NCI-H187 (cell line): ENCODE results near the gene PRPS2.

Source experiments
- DNase-seq, 2 experiments: peaks; one replicate each; lab custom pipeline; 2025; lab: John Stamatoyannopoulos, UW

The PRPS2 gene

GRCh38 chrX:12791257-12792228 lies at the start of gene PRPS2:
Gene PRPS2 (plus strand): TSS chrX:12791412. CDS start chrX:12791498, 86 bp downstream.
- DNase-seq = no peak

- no peak for DNase-seq
Observed at GRCh38 chrX:12741416-12741815, 49.8 kb upstream of the PRPS2 start.

DNA sequence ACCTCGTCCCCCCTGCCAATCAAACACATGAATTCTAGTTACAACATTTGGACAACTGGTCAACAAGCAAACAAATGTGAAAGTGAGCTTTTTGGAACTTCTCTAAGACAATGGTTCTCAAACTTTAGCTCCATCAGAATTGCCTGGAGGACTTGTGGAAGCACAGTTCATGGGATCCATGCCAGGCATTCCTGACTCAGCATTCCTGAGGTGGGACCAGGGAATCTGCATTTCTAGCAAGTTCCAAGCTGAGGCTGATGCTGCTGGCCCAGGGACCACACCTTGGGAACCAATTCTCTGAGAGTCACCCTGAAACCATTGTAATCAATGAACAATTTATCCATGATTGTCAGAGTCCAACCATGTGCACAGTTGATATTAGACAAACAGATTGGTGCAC lies 43.8 kb upstream of the PRPS2 start:
- no peak for DNase-seq

DNA sequence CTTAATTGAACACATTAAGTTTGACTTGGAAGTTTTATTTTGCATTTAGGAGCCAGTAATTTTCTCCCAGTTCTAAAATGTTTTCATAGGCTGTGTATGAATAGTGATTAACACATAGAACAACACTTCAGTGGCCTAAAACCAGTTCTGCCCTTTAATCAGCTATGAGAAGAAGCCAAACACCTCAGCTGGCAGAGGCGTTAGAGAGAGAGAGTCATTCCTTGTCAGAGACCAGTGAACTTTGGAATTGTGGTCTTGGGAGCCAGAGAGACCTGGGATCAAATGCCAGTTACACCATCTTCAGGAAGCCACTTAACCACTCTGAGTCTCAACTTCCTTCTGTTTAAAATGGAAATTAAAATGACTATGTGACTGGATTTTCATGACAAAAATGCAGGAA lies 39.3 kb upstream of the PRPS2 start:
- no peak for DNase-seq

DNA sequence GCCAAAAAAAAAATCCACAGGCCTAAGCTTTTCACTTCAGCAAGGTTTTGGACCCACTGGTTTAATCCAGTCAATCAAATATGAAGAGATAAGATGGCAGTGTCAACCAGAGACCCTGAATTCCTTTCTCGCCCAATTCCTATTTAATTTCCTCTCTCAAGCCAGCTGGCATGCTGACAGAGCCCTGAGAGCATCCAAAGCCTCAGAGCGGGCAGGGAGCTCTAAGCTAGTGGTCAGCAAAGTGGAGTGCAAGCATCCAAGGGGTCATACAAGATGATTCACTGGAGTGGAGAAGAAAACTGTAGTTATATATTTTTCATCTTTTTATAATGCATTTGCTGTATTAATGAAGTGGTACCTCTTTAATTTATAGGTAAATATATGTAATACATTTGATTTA lies 37.8 kb upstream of the PRPS2 start:
- no peak for DNase-seq

- no peak for DNase-seq
Observed at GRCh38 chrX:12758291-12758690, 32.9 kb upstream of the PRPS2 start.

DNA sequence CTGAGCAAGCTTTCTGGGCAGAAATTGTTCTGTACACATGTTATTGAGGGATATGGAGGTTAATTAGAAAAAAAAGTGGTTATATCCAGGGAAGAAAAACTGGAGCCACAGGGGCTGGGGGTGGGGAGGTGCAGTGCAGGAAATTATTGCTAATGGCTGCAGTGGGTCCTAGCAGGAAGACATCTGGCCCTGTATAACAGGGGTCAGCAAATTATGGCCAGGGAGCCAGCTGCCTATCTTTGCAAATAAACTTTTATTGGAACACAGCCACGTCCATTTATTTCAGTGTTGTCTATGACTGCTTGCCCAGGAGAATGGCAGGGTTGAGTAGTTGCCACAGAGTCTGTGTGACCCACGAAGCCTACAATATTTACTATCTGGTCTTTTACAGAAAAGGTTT lies 23.4 kb upstream of the PRPS2 start:
- DNase-seq = no peak

DNA sequence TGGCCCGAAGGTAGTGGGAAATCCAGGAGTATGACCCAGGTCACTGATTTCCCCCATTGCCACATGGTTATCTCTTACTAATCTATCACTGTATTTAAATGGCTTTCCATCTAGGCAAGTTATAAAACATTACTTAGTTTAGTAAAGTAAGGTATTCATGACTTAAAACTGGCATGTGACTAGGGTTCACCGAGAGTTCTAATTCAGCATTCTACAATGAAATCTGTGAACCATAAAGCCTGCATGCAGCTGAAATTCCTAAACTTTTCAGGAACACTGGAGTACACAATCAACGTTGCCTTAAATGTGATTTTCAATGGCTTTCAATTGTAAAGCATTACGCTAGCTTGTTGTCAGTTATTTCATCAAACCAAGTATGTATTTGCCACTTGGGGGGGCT lies 22.7 kb upstream of the PRPS2 start:
- DNase-seq = no peak

DNA sequence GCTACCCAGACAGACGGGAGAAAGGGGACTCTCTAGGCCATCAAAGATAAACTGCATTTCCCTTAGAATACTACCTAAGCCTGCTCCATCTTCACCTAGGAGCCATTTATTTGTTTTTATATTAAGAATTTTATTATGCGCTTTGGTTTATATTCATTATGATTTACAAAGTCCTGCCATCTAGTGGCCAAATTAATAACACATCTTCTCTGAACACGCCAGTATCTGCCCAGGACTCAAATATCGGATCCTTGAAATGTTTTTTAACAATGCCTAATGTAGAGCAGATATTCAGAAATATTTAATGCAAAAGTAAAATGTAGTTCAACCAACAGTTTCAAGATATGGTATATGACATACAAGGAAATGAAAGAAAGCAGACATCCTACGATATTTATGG lies 20.8 kb upstream of the PRPS2 start:
- DNase-seq = no peak

- DNase-seq = no peak
Observed at GRCh38 chrX:12771445-12772069, 19.7 kb upstream of the PRPS2 start.

GRCh38 chrX:12777670-12778069 lies 13.5 kb upstream of the PRPS2 start:
- no peak for DNase-seq

DNA sequence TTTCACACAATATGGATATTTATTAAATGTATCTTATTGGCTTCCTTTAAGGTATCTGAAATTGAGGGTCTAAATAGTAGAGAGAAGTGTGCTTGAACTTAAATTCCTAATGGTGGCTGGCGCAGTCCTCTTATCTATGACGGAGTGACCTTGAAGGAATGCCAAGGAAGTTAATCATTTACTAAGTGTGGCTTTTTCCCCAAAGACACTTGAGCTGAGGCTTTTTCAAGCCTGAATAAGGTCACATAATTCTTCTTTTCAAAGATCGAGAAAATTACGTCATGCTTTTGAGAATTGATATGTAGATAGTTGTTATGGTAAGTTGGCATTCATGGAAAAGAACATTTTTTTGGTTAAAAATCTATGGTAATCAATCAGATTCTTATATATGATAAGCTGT lies 11.7 kb upstream of the PRPS2 start:
- no peak for DNase-seq

GRCh38 chrX:12788645-12789044 lies 2.6 kb upstream of the PRPS2 start:
- no peak for DNase-seq

DNA sequence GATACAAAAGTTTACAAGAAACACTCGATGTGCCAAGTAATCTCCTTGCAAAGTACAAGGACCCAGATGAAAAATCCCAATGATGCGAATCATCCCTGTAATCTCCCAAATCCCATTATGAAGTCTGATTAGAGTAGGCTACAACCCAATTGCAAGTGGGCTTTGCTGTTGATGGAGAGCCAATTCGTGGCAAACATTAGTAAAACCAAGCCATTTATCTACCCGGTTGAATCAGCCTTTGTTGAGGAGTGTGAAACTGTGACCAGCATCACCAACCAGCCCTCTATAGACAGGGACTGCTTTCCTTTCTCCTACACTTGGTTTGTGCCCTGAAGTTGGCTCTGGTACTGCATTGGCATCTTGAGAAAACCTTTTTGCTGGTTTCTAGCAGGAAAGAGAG lies 1.2 kb upstream of the PRPS2 start:
- no peak for DNase-seq

DNA sequence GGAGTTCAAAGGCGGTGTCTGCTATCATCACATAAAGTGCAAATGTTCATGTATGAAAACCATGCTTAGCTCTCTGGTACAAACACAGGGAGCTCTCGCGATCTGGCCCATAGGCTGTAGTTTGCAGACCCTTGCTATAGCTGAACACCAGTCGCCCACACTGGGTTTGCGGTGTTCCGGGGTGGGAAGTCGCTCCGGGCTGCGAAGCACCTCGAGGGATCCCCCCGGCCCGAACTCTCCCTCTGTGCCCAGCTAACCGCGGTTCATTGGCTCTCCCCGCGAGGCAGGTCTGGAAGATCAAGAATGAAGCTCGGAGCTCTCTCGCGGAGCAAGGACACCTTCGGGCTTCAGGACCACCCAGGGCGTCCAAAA lies 341 bp upstream of the PRPS2 start:
- DNase-seq = no peak

DNA sequence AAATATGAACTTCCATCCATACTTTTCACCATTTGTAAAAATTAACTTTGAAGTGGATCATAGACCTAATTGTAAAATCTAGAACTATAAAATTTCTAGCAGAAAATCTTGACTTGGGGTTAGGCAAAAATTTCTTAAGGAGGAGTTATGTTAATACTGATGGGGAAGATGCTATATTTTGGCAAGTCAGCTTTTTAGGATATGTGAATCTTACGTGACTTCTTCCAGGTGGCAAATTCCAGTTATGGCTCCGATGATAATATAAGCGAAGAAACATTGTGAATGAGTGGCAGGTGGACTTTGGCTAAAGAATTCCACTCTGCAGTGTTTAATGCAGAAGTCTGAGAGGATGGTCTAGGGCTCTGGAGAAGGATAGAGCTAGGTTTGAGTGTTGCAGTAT lies 1.5 kb downstream of the PRPS2 start:
- DNase-seq = no peak

DNA sequence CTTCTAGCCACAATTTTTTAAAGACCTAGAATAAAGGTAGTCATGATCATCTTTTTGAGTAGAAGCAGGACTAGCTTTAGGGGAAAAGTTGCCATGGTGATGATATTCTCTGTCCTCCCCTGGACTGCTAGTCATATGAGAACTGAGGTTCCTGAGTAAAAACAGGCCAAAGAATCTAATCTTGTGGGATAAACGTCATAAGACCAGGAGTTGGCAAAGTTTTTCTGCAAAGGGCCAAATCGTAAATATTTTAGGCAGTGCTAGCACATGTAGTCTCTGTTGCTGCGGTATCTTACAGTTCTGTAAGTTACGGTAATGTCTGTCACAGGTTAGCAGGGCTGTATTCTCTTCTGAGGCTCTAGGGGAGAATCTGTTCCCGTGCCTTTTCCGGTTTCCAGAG lies 3.4 kb downstream of the PRPS2 start:
- no peak for DNase-seq

DNA sequence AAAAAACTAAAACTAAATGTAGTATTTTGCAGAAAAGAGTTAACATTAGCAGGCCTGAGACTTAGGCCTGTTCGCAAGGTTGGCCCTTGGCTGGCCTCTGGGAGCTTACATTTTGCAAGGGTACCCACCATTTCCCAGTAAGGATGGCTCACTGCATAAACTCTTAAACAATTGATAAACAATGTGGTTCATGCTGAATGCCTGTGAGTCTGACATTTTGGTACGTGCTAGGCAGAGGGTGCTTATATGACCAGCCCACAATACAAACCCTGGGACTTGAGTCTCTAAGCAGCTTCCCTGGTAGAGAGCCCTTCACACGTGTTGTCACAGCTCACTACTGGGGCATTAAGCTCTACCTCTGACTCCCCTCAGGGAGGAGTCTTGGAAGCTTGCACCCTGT lies 7.4 kb downstream of the PRPS2 start:
- no peak for DNase-seq

DNA sequence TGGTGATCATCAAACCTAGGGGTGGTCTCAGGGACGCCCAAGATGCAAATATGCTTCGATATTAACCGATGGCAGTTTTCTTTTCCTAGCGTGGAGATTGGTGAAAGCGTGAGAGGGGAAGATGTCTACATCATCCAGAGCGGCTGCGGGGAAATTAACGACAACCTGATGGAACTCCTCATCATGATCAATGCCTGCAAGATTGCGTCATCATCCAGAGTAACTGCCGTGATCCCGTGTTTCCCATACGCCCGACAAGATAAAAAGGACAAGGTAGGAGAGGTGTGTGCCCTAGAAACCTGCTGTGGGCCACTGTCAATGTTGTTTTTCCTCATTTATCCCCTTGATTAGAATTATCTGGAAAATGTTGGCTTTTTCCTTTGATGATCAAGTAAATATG lies 7.9 kb downstream of the PRPS2 start:
- DNase-seq = no peak

DNA sequence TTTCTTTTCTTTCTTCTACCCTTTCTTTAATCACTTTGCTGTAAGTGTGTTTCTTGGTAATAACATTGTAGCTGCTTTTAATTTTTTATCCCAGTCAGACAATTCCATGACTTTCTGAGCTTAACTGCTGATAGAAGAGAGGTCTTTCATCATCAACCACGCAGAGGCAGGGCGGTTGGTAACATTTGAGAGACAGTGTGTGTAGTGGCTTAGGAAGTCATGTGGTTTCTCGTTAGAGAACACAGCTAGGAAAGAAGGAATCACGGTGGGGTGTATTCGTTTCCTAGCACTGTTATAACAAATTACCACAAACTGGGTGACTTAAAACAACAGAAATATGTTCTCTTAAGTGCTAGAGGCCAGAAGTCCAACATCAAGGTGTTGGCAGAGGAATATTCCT lies 11.5 kb downstream of the PRPS2 start:
- no peak for DNase-seq

GRCh38 chrX:12804655-12805054 lies 13.4 kb downstream of the PRPS2 start:
- DNase-seq = no peak

- no peak for DNase-seq
Observed at GRCh38 chrX:12805333-12805732, 14.1 kb downstream of the PRPS2 start.

DNA sequence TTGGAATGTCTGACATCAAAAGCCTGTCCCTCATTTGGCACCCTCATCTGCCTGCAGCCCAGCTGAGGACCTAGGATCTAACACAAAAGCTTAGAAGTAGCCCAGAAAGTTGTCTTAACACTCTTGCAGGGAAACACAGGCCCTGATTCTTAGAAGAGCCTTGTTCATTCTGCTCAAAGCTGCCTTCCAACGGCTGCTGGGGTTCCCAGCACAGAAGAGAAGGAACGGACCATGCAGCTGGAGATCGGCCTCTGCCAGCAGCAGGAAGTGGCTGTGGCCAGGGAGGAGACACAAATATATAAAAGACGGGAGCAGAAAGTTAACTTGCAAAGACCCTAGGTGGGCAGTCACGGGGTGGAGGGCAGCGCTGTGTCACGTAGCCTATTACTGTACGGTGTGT lies 20.4 kb downstream of the PRPS2 start:
- DNase-seq = no peak

DNA sequence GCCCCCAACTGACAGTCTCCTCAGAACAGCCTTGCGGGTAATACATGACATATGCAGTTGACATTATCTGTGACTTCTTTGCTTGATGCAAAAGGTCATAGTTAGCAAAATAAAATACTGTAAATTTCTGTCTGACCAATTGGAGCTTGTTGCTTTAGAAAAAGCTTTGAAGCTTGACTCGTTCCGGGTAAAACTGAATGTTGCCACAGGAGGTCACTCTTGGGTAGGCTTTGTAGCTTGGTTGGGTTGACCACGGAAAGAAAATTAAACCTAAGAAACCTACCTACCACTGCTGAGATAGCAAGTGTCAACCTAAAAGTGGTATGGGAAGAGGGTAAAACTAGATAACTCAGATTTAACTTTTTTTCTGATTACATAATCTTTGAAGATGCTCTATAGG lies 23.2 kb downstream of the PRPS2 start:
- no peak for DNase-seq
